Breast epithelium (tissue), 4 donors: ENCODE measurements around the gene LATS1. TPM values are rescaled to one million over a fixed set of nuclear protein-coding genes. Genes with fewer than 3 reads are reported as not detected.
A peak's percentile ranks its signal among the peaks of the same experiment; 100 is the strongest.

Experiments
- DNase-seq, 2 donors: peaks; one replicate each; pipeline ENCODE4 v3.0.0-alpha.2; 2019; ENCODE audit warnings: low spot score in 2 of 2
- H3K27ac ChIP-seq, 2 donors: fragments of 200-600 bp; sonication (generic) in 1 of 2; one replicate each; pipeline ENCODE4 v1.5.1; 2016 to 2019; ENCODE audit warnings: mild to moderate bottlenecking in 1 of 2
- H3K27me3 ChIP-seq, 2 donors: fragments of 200-600 bp; sonication (generic) in 1 of 2; one replicate each; pipeline versions ENCODE4 v1.5.1 to v1.6.0; 2017 to 2019; ENCODE audit warnings: control low read depth in 1 of 2, mild to moderate bottlenecking in 1 of 2
- H3K36me3 ChIP-seq: fragments of 200-600 bp; one replicate; pipeline ENCODE4 v1.5.1; 2019
- H3K4me1 ChIP-seq, 2 donors: fragments of 200-600 bp; sonication (generic); one replicate each; pipeline ENCODE4 v1.5.1; 2016 to 2019; ENCODE audit warnings: control low read depth in 1 of 2
- H3K4me3 ChIP-seq, 3 donors: fragments of 200-600 bp; sonication (generic); 1 replicate in 2 of 3; 2 replicates in 1 of 3; pipeline ENCODE4 v1.5.1; 2016 to 2019; ENCODE audit warnings: mild to moderate bottlenecking in 3 of 3, moderate library complexity in 2 of 3
- H3K9me3 ChIP-seq, 2 donors: fragments of 200-600 bp; sonication (generic) in 1 of 2; one replicate each; pipeline ENCODE4 v1.5.1; 2016 to 2019; ENCODE audit warnings: control low read depth in 1 of 2
- POLR2A ChIP-seq: fragments of 450-650 bp; IDR thresholded peaks from one replicate; pipeline ENCODE4 v1.6.1; 2016; ENCODE audit warnings: antibody characterized with exemption, mild to moderate bottlenecking, moderate library complexity
- POLR2AphosphoS5 ChIP-seq, 3 donors: sonication (generic); formaldehyde crosslinking; IDR thresholded peaks; one replicate each; pipeline ENCODE4 v1.6.1; 2017; ENCODE audit warnings: antibody characterized with exemption in 3 of 3
- intact Hi-C: fragments of 100-400 bp; cut with DNase I; formaldehyde crosslinking; loops from one replicate; pipeline ENCODE4 v1.15.1; 2023; ENCODE audit warnings: low total_unique reads
- total RNA-seq, 3 donors: library from RNA; depleted of rRNA; stranded (reverse); fragments of >200 nt; gene quantifications; one replicate each; pipeline ENCODE4 v1.1.0, GENCODE V29; 2016
- TF ChIP-seq, protein P1 (sequence below), 3 donors: fragments of 450-650 bp; IDR thresholded peaks; one replicate each; pipeline ENCODE4 v1.5.1; 2016 to 2017; ENCODE audit warnings: antibody characterized with exemption in 3 of 3, mild to moderate bottlenecking in 3 of 3, moderate library complexity in 3 of 3

Gene LATS1
- total RNA-seq, 3 donors from 2014 or later, result 24.3 to 36.4 (median 30.2) TPM

DNA sequence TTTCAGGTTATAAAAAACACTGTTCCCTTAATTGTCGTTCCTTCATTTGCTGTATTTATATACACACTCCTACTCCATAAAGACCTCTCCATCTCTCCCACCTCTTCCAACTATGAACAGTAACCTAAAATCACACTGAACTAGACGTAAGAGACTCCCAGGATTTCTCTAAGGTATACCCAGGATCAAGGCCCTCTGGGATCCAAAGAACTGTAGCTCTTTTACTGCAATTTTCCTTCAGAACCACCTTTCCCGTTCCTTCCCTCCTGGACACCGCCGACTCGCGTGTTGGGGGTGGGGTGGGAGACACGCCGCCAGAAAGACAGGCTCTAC lies 680 bp downstream of the LATS1 start:
- H3K4me1 ChIP-seq, result no peaks in the 10 kb centered on the region
- no peaks in the 10 kb centered on the region for H3K36me3 ChIP-seq
- H3K4me3 ChIP-seq, result peak overlapping the region; percentile 87 to 95 (median 94)
- no peak for DNase-seq
- H3K9me3 ChIP-seq, result no peaks in the 10 kb centered on the region
- H3K27me3 ChIP-seq, result no peaks in the 10 kb centered on the region
- intact Hi-C loops, result no loop called here
- H3K27ac ChIP-seq, result peak overlapping the region; percentile 99 to 100
- TF ChIP-seq POLR2AphosphoS5 (IDR thresholded peaks at IDR 0.05), result no peak
- TF ChIP-seq, protein P1, sequence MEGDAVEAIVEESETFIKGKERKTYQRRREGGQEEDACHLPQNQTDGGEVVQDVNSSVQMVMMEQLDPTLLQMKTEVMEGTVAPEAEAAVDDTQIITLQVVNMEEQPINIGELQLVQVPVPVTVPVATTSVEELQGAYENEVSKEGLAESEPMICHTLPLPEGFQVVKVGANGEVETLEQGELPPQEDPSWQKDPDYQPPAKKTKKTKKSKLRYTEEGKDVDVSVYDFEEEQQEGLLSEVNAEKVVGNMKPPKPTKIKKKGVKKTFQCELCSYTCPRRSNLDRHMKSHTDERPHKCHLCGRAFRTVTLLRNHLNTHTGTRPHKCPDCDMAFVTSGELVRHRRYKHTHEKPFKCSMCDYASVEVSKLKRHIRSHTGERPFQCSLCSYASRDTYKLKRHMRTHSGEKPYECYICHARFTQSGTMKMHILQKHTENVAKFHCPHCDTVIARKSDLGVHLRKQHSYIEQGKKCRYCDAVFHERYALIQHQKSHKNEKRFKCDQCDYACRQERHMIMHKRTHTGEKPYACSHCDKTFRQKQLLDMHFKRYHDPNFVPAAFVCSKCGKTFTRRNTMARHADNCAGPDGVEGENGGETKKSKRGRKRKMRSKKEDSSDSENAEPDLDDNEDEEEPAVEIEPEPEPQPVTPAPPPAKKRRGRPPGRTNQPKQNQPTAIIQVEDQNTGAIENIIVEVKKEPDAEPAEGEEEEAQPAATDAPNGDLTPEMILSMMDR (IDR thresholded peaks at IDR 0.05), result no peak
- TF ChIP-seq POLR2A, result no peak

DNA sequence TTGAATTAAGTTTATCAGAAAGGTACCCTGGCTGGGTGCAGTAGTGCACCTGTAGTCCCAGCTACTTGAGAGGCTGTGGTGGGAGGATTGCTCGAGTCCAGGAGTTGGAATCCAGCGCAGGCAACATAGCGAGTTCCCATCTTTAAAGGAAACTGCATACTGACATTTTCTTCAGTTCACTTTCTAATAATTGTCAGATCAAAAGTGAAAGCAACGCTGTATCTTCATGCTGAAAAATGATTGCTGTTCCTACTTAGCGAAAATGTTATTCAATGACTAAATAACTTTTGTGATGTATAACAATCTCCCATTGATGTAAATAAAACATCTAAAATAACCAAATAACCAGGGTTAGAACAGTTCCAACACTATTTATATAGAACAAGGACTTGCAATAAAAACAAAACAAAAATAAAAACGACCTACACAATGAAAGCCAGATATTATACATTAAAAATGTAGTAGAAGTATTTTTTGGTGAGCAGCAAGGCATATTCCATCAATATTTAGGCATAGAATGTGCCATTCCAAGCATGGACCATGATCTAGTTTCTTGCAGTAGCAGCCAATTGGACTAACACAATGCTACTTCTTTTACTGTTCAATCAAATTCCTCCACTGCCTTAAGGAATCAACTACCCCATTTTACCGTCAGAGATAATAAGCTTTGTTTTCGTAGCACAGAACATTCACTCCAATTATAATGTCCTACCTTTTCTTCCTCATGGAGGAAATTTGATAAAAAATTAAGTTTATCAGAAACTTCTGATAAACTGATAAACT lies 1.5 kb downstream of the LATS1 start:
- H3K36me3 ChIP-seq, result no peaks in the 10 kb centered on the region
- H3K9me3 ChIP-seq, result no peaks in the 10 kb centered on the region
- intact Hi-C loops, result no loop called here
- H3K4me1 ChIP-seq, result no peaks in the 10 kb centered on the region
- H3K27me3 ChIP-seq, result no peaks in the 10 kb centered on the region
- H3K4me3 ChIP-seq, result peak overlapping the region; percentile 87 to 95 (median 94)
- DNase-seq, result no peak
- TF ChIP-seq POLR2A (no peak), POLR2AphosphoS5 (IDR thresholded peaks at IDR 0.05) (no peak)
- TF ChIP-seq, protein P1 (IDR thresholded peaks at IDR 0.05), result no peak
- peak overlapping the region in 1 of 2 donors; percentile 99 for H3K27ac ChIP-seq

GRCh38 chr6:149714442-149714841 lies 3.5 kb downstream of the LATS1 start:
- H3K36me3 ChIP-seq, result no peaks in the 10 kb centered on the region
- H3K9me3 ChIP-seq, result no peaks in the 10 kb centered on the region
- TF ChIP-seq POLR2A (no peak), POLR2AphosphoS5 (IDR thresholded peaks at IDR 0.05) (no peak)
- TF ChIP-seq, protein P1 (IDR thresholded peaks at IDR 0.05), result no peak
- H3K4me1 ChIP-seq, result no peaks in the 10 kb centered on the region
- intact Hi-C loops, result loop anchor here (5.0 kb wide), 1 partner anchor 687 kb away; no protein-coding TSS in a partner anchor
- no peak overlapping the region for H3K4me3 ChIP-seq
- H3K27ac ChIP-seq, result no peak overlapping the region
- DNase-seq, result no peak
- no peaks in the 10 kb centered on the region for H3K27me3 ChIP-seq

DNA sequence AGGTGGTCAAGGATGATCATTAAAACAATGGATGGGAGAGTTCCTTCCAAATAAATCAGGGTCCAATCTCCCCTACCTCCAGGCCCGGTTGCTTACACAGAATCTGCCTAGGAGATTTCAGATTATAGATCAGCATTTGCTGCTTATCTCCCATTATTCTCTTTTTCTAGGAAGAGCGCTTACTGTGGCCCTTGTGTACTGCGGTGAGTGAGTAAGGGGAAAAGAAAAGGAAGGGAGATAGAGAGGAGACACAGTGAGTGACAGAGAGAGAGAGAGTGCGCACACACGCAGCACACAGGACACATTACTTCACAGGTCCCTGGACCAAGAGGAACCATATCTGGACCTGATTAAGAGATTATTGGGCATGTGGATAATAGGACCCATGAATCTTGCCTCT lies 6.2 kb downstream of the LATS1 start:
- no peaks in the 10 kb centered on the region for H3K9me3 ChIP-seq
- DNase-seq, result no peak
- H3K27me3 ChIP-seq, result no peaks in the 10 kb centered on the region
- intact Hi-C loops, result loop anchor here (2.0 to 5.0 kb wide), 2 partner anchors 35 to 684 kb away; partner anchors contain the start of gene NUP43
- H3K27ac ChIP-seq, result no peak overlapping the region
- no peak overlapping the region for H3K4me3 ChIP-seq
- TF ChIP-seq POLR2AphosphoS5 (IDR thresholded peaks at IDR 0.05), result no peak
- TF ChIP-seq POLR2A, result no peak
- TF ChIP-seq, protein P1 (IDR thresholded peaks at IDR 0.05), result no peak
- H3K4me1 ChIP-seq, result peaks cover 0 to 3% of the 10 kb centered on the region in 2 donors
- no peaks in the 10 kb centered on the region for H3K36me3 ChIP-seq

DNA sequence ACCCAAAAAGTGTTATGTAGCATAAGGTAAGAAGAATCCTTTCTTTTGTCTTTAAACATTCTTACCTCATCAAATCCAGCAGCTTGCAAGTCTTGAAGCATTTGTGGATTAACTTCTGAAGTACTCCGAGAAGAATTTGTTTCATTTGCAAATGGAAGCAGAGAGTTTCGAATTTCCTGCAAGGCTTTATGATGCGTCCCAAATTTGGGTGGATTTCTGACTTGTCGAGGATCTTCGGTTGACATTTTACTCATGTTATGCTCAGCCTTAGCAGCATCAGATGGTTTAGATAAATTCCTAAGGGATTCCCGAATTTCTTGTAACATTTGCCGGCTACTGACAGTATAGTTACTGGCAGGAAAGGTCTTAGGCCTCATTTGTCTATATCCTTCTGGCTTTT lies 16.2 kb downstream of the LATS1 start:
- H3K27me3 ChIP-seq, result no peaks in the 10 kb centered on the region
- H3K27ac ChIP-seq, result no peak overlapping the region
- H3K9me3 ChIP-seq, result no peaks in the 10 kb centered on the region
- no peak overlapping the region for H3K4me3 ChIP-seq
- TF ChIP-seq, protein P1 (IDR thresholded peaks at IDR 0.05), result no peak
- TF ChIP-seq POLR2A, result no peak
- TF ChIP-seq POLR2AphosphoS5 (IDR thresholded peaks at IDR 0.05), result no peak
- no peaks in the 10 kb centered on the region for H3K4me1 ChIP-seq
- no peak for DNase-seq
- no peaks in the 10 kb centered on the region for H3K36me3 ChIP-seq
- intact Hi-C loops, result no loop called here
